Smooth muscle cell (in vitro differentiated cells): Measurements from ENCODE around the gene DAPK2. TPM values are rescaled to one million over a fixed set of nuclear protein-coding genes. Genes with fewer than 3 reads are reported as not detected.

ENCODE experiments used
- DNase-seq: peaks from one replicate; lab custom pipeline; 2025; ENCODE audit not compliant: unreplicated experiment; lab: John Stamatoyannopoulos, UW
- H2AFZ ChIP-seq: fragments of 200-600 bp; sonication (generic); 2 replicates; pipeline ENCODE4 v1.6.0; 2016; ENCODE audit warnings: antibody characterized with exemption, low read depth, mild to moderate bottlenecking
- H3F3A ChIP-seq: fragments of 200-600 bp; sonication (generic); 2 replicates; pipeline ENCODE4 v1.6.0; 2017; ENCODE audit warnings: antibody characterized with exemption, low read depth
- H3K27ac ChIP-seq: fragments of 200-600 bp; sonication (generic); 2 replicates; pipeline ENCODE4 v1.5.1; 2016; ENCODE audit warnings: low read depth, mild to moderate bottlenecking
- H3K27me3 ChIP-seq: fragments of 200-600 bp; sonication (generic); 2 replicates; pipeline ENCODE4 v1.6.1; 2016; ENCODE audit warnings: low read depth, mild to moderate bottlenecking
- H3K36me3 ChIP-seq: fragments of 200-600 bp; sonication (generic); 2 replicates; pipeline ENCODE4 v1.5.1; 2016; ENCODE audit warnings: low read depth
- H3K4me1 ChIP-seq: fragments of 200-600 bp; sonication (generic); 2 replicates; pipeline ENCODE4 v1.5.1; 2016; ENCODE audit warnings: low read depth
- H3K4me2 ChIP-seq: fragments of 200-600 bp; sonication (generic); 2 replicates; pipeline ENCODE4 v1.6.0; 2016; ENCODE audit warnings: mild to moderate bottlenecking
- H3K4me3 ChIP-seq: fragments of 200-600 bp; sonication (generic); 2 replicates; pipeline ENCODE4 v1.5.1; 2016; ENCODE audit warnings: mild to moderate bottlenecking
- H3K79me2 ChIP-seq: fragments of 200-600 bp; sonication (generic); 2 replicates; pipeline ENCODE4 v1.6.0; 2016; ENCODE audit warnings: low read depth, mild to moderate bottlenecking
- H3K9ac ChIP-seq: fragments of 200-600 bp; sonication (generic); 2 replicates; pipeline ENCODE4 v1.6.0; 2016; ENCODE audit warnings: low read depth
- H3K9me3 ChIP-seq: fragments of 200-600 bp; sonication (generic); replicated peaks from 2 replicates; pipeline ENCODE4 v1.5.1; 2016; ENCODE audit warnings: low read depth
- H4K20me1 ChIP-seq: fragments of 200-600 bp; sonication (generic); 2 replicates; pipeline ENCODE4 v1.6.0; 2016; ENCODE audit warnings: low read depth
- CTCF ChIP-seq: fragments of 200-600 bp; sonication (generic); IDR thresholded peaks from 2 replicates; pipeline ENCODE4 v1.5.1; 2017; ENCODE audit warnings: borderline replicate concordance, mild to moderate bottlenecking, antibody characterized with exemption; ENCODE audit not compliant: insufficient read depth, poor library complexity, severe bottlenecking
- WGBS: methylation state at CpG from one replicate; pipeline ENCODE4 v1.1.7; 2016; ENCODE audit warnings: low lambda C conversion rate; 5-methylcytosine and 5-hydroxymethylcytosine counted together
- polyA plus RNA-seq: library from polyadenylated mRNA; unstranded; fragments of >200 nt; fragmentation: Nextera tagmentation; extraction: Ambion mirVana; gene quantifications from 2 replicates; pipeline ENCODE4 v1.2.1, GENCODE V29; 2016
- total RNA-seq: library from RNA; depleted of rRNA; stranded (reverse); fragments of >200 nt; gene quantifications from 2 replicates; pipeline ENCODE4 v1.2.3, GENCODE V29; 2014

DAPK2 gene
- total and polyA plus RNA-seq, 2 experiments from 2014 or later, result not detected

GRCh38 chr15:63982381-63982854 is 63.9 kb downstream of the DAPK2 start:
- Histone ChIP-seq H3K4me2 (no peak overlapping the region), H3F3A (peaks cover 4% of the 10 kb centered on the region), H4K20me1 (no peaks in the 10 kb centered on the region), H3K27ac (no peak overlapping the region), H3K79me2 (no peaks in the 10 kb centered on the region), H3K4me3 (no peak overlapping the region), H3K9me3 (no peaks in the 10 kb centered on the region), H3K36me3 (no peaks in the 10 kb centered on the region), H3K27me3 (no peaks in the 10 kb centered on the region), H3K4me1 (peaks cover 16% of the 10 kb centered on the region), H2AFZ (no peak overlapping the region), H3K9ac (no peak overlapping the region)
- DNase-seq, result no peak
- WGBS, result 96% methylated on average over 7 of the region's 7 CpGs
- no peak for TF ChIP-seq CTCF

GRCh38 chr15:63981596-63982320 is 64.5 kb downstream of the DAPK2 start:
- Histone ChIP-seq H3K36me3 (no peaks in the 10 kb centered on the region), H2AFZ (no peak overlapping the region), H3K4me1 (peaks cover 16% of the 10 kb centered on the region), H4K20me1 (no peaks in the 10 kb centered on the region), H3F3A (peaks cover 4% of the 10 kb centered on the region), H3K9ac (no peak overlapping the region), H3K27ac (no peak overlapping the region), H3K4me3 (no peak overlapping the region), H3K27me3 (no peaks in the 10 kb centered on the region), H3K9me3 (no peaks in the 10 kb centered on the region), H3K4me2 (no peak overlapping the region), H3K79me2 (no peaks in the 10 kb centered on the region)
- no peak for DNase-seq
- TF ChIP-seq CTCF, result no peak
- WGBS, result 80% methylated on average over 13 of the region's 13 CpGs

GRCh38 chr15:63979262-63979793 is 67.0 kb downstream of the DAPK2 start:
- no peaks in the 10 kb centered on the region for H3K9me3 ChIP-seq
- H3K79me2 ChIP-seq, result no peaks in the 10 kb centered on the region
- no peak overlapping the region for H3K27ac ChIP-seq
- H4K20me1 ChIP-seq, result no peaks in the 10 kb centered on the region
- no peak overlapping the region for H3K9ac ChIP-seq
- DNase-seq, result no peak
- no peak overlapping the region for H2AFZ ChIP-seq
- no peak overlapping the region for H3K4me3 ChIP-seq
- no peaks in the 10 kb centered on the region for H3K36me3 ChIP-seq
- WGBS, result 51% methylated on average over 6 of the region's 6 CpGs
- H3F3A ChIP-seq, result peaks cover 4% of the 10 kb centered on the region
- no peaks in the 10 kb centered on the region for H3K27me3 ChIP-seq
- TF ChIP-seq CTCF, result no peak
- no peak overlapping the region for H3K4me2 ChIP-seq
- H3K4me1 ChIP-seq, result peaks cover 16% of the 10 kb centered on the region
